K562 (cell line): ENCODE results near the gene LRRC9. TPM values are rescaled to one million over a fixed set of nuclear protein-coding genes. Genes with fewer than 3 reads are reported as not detected.
A peak's percentile ranks its signal among the peaks of the same experiment; 100 is the strongest.

Source experiments
- BRD9 ChIP-seq: fragments of 450-650 bp; IDR thresholded peaks from 2 replicates; pipeline ENCODE4 v1.6.1; 2018; ENCODE audit warnings: low read depth; ENCODE audit not compliant: partially characterized antibody
- CREM ChIP-seq: IDR thresholded peaks from 2 replicates; pipeline ENCODE4 v1.6.1; 2014; ENCODE audit warnings: antibody characterized with exemption, low read depth
- EGR1 ChIP-seq: fragments of 450-650 bp; conservative IDR thresholded peaks from 2 replicates; pipeline ENCODE4 v1.6.1; 2017; ENCODE audit warnings: mild to moderate bottlenecking
- ERF ChIP-seq: fragments of 450-650 bp; formaldehyde crosslinking; IDR thresholded peaks from 2 replicates; pipeline ENCODE4 v1.4.0; 2020; ENCODE audit warnings: mild to moderate bottlenecking, mixed read lengths
- HIVEP1 ChIP-seq: fragments of 250-450 bp; sonication (Bioruptor Pico); IDR thresholded peaks from 2 replicates; pipeline ENCODE4 v1.4.0; 2020; ENCODE audit warnings: mild to moderate bottlenecking
- HNRNPUL1 ChIP-seq: fragments of 200-400 bp; formaldehyde crosslinking; IDR thresholded peaks from 2 replicates; pipeline ENCODE4 v1.6.1; 2017; ENCODE audit warnings: low read length
- KLF1 ChIP-seq: fragments of 450-650 bp; IDR thresholded peaks from 2 replicates; pipeline ENCODE4 v1.6.1; 2016; ENCODE audit warnings: missing genetic modification characterization, missing compliant biosample characterization
- PHB ChIP-seq: fragments of 250-450 bp; sonication (Bioruptor Pico); IDR thresholded peaks from 2 replicates; pipeline ENCODE4 v1.5.0; 2021
- POLR2A ChIP-seq: fragments of 450-650 bp; conservative IDR thresholded peaks from 2 replicates; pipeline ENCODE4 v1.6.1; 2016
- PURB ChIP-seq: sonication (generic); formaldehyde crosslinking; IDR thresholded peaks from 2 replicates; pipeline ENCODE4 v1.9.0; 2021; ENCODE audit warnings: low read depth, mild to moderate bottlenecking, missing genetic modification reagents
- RBM25 ChIP-seq: fragments of 200-400 bp; formaldehyde crosslinking; IDR thresholded peaks from 2 replicates; pipeline ENCODE4 v1.6.1; 2018; ENCODE audit warnings: low read length, low read depth, moderate library complexity; ENCODE audit not compliant: severe bottlenecking
- TAL1 ChIP-seq: fragments of 450-650 bp; IDR thresholded peaks from 2 replicates; pipeline ENCODE4 v1.6.1; 2016; ENCODE audit warnings: mild to moderate bottlenecking
- TBL1XR1 ChIP-seq, 2 experiments: IDR thresholded peaks; 2 replicates each; pipeline ENCODE4 v1.6.1; 2012; ENCODE audit warnings: improper control_type of control experiment in 2 of 2, low read length in 2 of 2, mild to moderate bottlenecking in 1 of 2
- TEAD4 ChIP-seq, 2 experiments: sonication (generic) in 1 of 2; formaldehyde crosslinking in 1 of 2; IDR thresholded peaks; 2 replicates each; pipeline versions ENCODE4 v1.6.1 to v1.8.0; 2012 to 2022; ENCODE audit warnings: borderline replicate concordance in 1 of 2, inconsistent platforms in 1 of 2, low read length in 1 of 2, mild to moderate bottlenecking in 1 of 2, missing genetic modification reagents in 1 of 2
- TRIM24 ChIP-seq, 2 experiments: fragments of 450-650 bp; IDR thresholded peaks; 2 replicates each; pipeline ENCODE4 v1.6.1; 2016
- ZC3H11A ChIP-seq: IDR thresholded peaks from 2 replicates; pipeline ENCODE4 v1.6.1; 2012; ENCODE audit warnings: low read depth, low read length, improper control_type of control experiment
- ZNF140 ChIP-seq: fragments of 250-450 bp; sonication (Bioruptor Pico); IDR thresholded peaks from 2 replicates; pipeline ENCODE4 v1.8.0; 2021; ENCODE audit warnings: moderate library complexity, mild to moderate bottlenecking, inconsistent platforms
- ZNF584 ChIP-seq: fragments of 200-800 bp; sonication (Bioruptor generic); IDR thresholded peaks from 2 replicates; pipeline ENCODE4 v1.6.1; 2016; ENCODE audit warnings: low read depth, mild to moderate bottlenecking, missing genetic modification characterization, missing compliant biosample characterization
- polyA plus RNA-seq, 8 experiments: library from polyadenylated mRNA; depleted of rRNA in 4 of 8; stranded (reverse) in 5 of 8; unstranded in 3 of 8; fragments of >200 nt; fragmentation: Nextera tagmentation in 2 of 8; fragmentation: Illumina TruSeq in 1 of 8; extraction: Ambion mirVana in 2 of 8; extraction: Trizol in 1 of 8; gene quantifications; 2 replicates each; pipeline versions ENCODE4 v1.2.1 to v1.2.3, GENCODE V29; 2011 to 2014; ENCODE audit warnings: inconsistent platforms in 1 of 8, missing spikeins in 1 of 8
- total RNA-seq, 7 experiments: library from RNA; depleted of rRNA in 6 of 7; stranded (reverse); fragments of >200 nt in 6 of 7; fragmentation: Illumina TruSeq in 2 of 7; extraction: Trizol in 2 of 7; gene quantifications; 2 replicates each; pipeline versions ENCODE4 v1.2.1 to v1.2.3, GENCODE V29; 2011 to 2021; ENCODE audit warnings: low replicate concordance in 1 of 7
- TF ChIP-seq, protein P1 (sequence below), 2 experiments: fragments of 450-650 bp in 1 of 2; IDR thresholded peaks; 2 replicates each; pipeline ENCODE4 v1.6.1; 2011 to 2017; ENCODE audit warnings: low read depth in 2 of 2, antibody characterized with exemption in 1 of 2, borderline replicate concordance in 1 of 2, low read length in 1 of 2, mild to moderate bottlenecking in 1 of 2, mixed read lengths in 1 of 2; ENCODE audit not compliant: control insufficient read depth in 1 of 2
- TF ChIP-seq, protein P2 (sequence below): fragments of 250-450 bp; sonication (Bioruptor Pico); IDR thresholded peaks from 2 replicates; pipeline ENCODE4 v1.4.0; 2020
- TF ChIP-seq, protein P3 (sequence below): fragments of 450-650 bp; IDR thresholded peaks from 2 replicates; pipeline ENCODE4 v1.6.1; 2018; ENCODE audit warnings: mild to moderate bottlenecking, low read depth; ENCODE audit not compliant: partially characterized antibody
- TF ChIP-seq, protein P4 (sequence below): sonication (generic); formaldehyde crosslinking; IDR thresholded peaks from 2 replicates; pipeline ENCODE4 v1.9.0; 2022; ENCODE audit warnings: mild to moderate bottlenecking, missing genetic modification reagents

The LRRC9 gene
- total and polyA plus RNA-seq, 9 of the 15 experiments (the other 6 are each of a cell fraction or from before 2014, with no cell fraction given), result not detected

DNA sequence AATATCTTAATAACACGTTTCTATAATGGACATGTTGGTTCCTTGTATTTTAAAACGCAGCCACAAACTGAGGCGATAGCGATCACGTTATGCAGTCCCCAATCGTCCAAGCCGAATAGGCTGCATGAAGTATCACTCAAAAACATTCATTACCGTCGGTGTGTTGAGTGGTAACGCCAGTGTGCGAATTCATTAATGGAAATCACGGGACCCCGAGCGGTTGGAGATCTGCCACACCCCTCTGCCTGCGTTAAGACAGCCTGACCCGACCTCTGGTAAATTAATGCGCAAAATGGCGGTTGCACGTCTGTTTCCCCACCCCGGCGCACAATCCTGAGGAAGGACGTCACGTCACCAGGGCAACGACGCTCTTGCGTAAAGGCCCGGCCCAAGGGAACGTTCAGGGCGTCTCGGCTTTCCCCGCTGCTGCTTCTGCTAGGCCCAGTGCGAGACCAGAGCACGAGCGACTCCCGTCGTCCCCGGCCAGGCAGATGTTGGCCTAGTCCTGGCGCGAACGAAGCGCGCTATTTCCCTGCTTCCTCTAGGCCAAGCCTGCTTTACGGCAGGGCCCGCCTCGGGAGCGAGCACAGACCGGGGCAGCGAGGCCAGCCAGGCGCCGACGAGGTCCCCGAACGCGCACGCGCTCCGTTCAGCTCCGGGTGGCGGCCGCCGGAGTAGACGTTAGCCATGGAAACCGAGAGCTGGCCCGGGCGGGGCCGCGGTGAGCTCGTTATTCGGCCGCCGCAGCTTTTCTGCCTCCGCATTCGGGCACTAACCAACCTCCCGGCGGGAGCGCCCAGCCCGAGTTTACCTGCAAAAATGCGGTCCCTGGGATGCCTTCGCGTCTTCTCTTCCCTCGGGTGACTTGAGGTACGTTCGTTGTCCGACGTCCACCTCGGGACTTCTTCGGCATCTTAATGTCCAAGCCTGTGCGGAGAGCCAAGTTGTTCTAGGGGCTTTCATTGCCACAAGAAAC lies 171.9 kb downstream of the LRRC9 start, which contains the start of gene PCNX4 (continued):
- TF ChIP-seq, protein P1, sequence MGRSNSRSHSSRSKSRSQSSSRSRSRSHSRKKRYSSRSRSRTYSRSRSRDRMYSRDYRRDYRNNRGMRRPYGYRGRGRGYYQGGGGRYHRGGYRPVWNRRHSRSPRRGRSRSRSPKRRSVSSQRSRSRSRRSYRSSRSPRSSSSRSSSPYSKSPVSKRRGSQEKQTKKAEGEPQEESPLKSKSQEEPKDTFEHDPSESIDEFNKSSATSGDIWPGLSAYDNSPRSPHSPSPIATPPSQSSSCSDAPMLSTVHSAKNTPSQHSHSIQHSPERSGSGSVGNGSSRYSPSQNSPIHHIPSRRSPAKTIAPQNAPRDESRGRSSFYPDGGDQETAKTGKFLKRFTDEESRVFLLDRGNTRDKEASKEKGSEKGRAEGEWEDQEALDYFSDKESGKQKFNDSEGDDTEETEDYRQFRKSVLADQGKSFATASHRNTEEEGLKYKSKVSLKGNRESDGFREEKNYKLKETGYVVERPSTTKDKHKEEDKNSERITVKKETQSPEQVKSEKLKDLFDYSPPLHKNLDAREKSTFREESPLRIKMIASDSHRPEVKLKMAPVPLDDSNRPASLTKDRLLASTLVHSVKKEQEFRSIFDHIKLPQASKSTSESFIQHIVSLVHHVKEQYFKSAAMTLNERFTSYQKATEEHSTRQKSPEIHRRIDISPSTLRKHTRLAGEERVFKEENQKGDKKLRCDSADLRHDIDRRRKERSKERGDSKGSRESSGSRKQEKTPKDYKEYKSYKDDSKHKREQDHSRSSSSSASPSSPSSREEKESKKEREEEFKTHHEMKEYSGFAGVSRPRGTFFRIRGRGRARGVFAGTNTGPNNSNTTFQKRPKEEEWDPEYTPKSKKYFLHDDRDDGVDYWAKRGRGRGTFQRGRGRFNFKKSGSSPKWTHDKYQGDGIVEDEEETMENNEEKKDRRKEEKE (IDR thresholded peaks at IDR 0.05; ENCODE audit: borderline replicate concordance in 1 of 2, control insufficient read depth in 1 of 2, low read depth in 2 of 2, low read length in 1 of 2), result no peak
- TF ChIP-seq HIVEP1 (CRISPR knock-in tag) (no peak), CREM (peak; percentile 93), PHB (CRISPR knock-in tag) (no peak), KLF1 (tag) (no peak; the same call in 1 of the 2 replicates), EGR1 (peak; percentile 42; the same call in 1 of the 2 replicates), TRIM24 (IDR thresholded peaks at IDR 0.05) (no peak), RBM25 (no peak), BRD9 (peak; percentile 40), ERF (CRISPR knock-in tag) (no peak), ZNF140 (CRISPR knock-in tag) (no peak), ZNF584 (CRISPR knock-in tag) (no peak), POLR2A (peak; percentile 88), PURB (CRISPR knock-in tag) (no peak), TAL1 (no peak), TBL1XR1 (IDR thresholded peaks at IDR 0.05; ENCODE audit: low read length in 2 of 2) (no peak), TEAD4 (IDR thresholded peaks at IDR 0.05; ENCODE audit: low read length) (no peak), TEAD4 (CRISPR knock-in tag; IDR thresholded peaks at IDR 0.05; ENCODE audit: borderline replicate concordance) (no peak), ZC3H11A (no peak), HNRNPUL1 (no peak)
- TF ChIP-seq, protein P2, sequence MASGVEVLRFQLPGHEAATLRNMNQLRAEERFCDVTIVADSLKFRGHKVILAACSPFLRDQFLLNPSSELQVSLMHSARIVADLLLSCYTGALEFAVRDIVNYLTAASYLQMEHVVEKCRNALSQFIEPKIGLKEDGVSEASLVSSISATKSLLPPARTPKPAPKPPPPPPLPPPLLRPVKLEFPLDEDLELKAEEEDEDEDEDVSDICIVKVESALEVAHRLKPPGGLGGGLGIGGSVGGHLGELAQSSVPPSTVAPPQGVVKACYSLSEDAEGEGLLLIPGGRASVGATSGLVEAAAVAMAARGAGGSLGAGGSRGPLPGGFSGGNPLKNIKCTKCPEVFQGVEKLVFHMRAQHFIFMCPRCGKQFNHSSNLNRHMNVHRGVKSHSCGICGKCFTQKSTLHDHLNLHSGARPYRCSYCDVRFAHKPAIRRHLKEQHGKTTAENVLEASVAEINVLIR (CRISPR knock-in tag), result peak; percentile 66
- TF ChIP-seq, protein P3, sequence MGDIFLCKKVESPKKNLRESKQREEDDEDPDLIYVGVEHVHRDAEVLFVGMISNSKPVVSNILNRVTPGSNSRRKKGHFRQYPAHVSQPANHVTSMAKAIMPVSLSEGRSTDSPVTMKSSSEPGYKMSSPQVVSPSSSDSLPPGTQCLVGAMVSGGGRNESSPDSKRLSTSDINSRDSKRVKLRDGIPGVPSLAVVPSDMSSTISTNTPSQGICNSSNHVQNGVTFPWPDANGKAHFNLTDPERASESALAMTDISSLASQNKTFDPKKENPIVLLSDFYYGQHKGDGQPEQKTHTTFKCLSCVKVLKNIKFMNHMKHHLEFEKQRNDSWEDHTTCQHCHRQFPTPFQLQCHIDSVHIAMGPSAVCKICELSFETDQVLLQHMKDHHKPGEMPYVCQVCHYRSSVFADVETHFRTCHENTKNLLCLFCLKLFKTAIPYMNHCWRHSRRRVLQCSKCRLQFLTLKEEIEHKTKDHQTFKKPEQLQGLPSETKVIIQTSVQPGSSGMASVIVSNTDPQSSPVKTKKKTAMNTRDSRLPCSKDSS, result no peak
- TF ChIP-seq, protein P4, sequence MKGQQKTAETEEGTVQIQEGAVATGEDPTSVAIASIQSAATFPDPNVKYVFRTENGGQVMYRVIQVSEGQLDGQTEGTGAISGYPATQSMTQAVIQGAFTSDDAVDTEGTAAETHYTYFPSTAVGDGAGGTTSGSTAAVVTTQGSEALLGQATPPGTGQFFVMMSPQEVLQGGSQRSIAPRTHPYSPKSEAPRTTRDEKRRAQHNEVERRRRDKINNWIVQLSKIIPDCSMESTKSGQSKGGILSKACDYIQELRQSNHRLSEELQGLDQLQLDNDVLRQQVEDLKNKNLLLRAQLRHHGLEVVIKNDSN (CRISPR knock-in tag), result no peak
